Right cardiac atrium (tissue), 5 donors: ENCODE data around the gene SLC25A11. TPM values are rescaled to one million over a fixed set of nuclear protein-coding genes. Genes with fewer than 3 reads are reported as not detected.

Experiments
- ATAC-seq, 2 donors: fragments of 200-7000 bp; cut with Tn5 transposase; one replicate each; pipeline versions ENCODE4 v1.8.0 to v1.9.1; 2020; ENCODE audit warnings: moderate library complexity in 2 of 2, mild to moderate bottlenecking in 1 of 2
- DNase-seq, 3 donors: peaks; one replicate each; pipeline ENCODE4 v3.0.0-alpha.2; 2020
- H3K27ac ChIP-seq: one replicate; pipeline ENCODE4 v1.5.1; 2013; ENCODE audit warnings: mild to moderate bottlenecking, low read length, control low read depth, moderate library complexity
- H3K27me3 ChIP-seq: one replicate; pipeline ENCODE4 v1.6.1; 2013; ENCODE audit not compliant: control insufficient read depth, insufficient read depth
- H3K4me1 ChIP-seq: one replicate; pipeline ENCODE4 v1.6.1; 2013; ENCODE audit warnings: low read length; ENCODE audit not compliant: control insufficient read depth, insufficient read depth
- H3K4me3 ChIP-seq: one replicate; pipeline ENCODE4 v1.5.1; 2013; ENCODE audit warnings: low read length, control low read depth
- H3K9me3 ChIP-seq: one replicate; pipeline ENCODE4 v1.6.1; 2013; ENCODE audit warnings: low read length; ENCODE audit not compliant: control insufficient read depth
- WGBS: extraction: QIAGEN DNeasy Blood & Tissue Kit; methylation state at CpG from one replicate; pipeline ENCODE4 v1.1.7; 2013; 5-methylcytosine and 5-hydroxymethylcytosine counted together
- intact Hi-C, 4 donors: fragments of 100-400 bp; cut with DNase I; formaldehyde crosslinking; loops; one replicate each; pipeline versions ENCODE4 v1.11.0 to v1.14.0; 2022 to 2023
- long read RNA-seq, 4 donors: library from polyadenylated mRNA; unstranded; transcript quantifications; one replicate each; pipeline ENCODE4 v2.0.0, GENCODE V29; 2020 to 2021
- polyA plus RNA-seq: library from polyadenylated mRNA; stranded (reverse); fragments of 200-250 nt; gene quantifications from one replicate; pipeline ENCODE4 v1.2.3, GENCODE V29; 2013
- total RNA-seq, 4 donors: library from RNA; stranded (reverse); fragmentation: NEBNext Ultra II Directional; extraction: Animal tissue kit (Norgen Biotek cat#: 25700); gene quantifications; one replicate each; pipeline ENCODE4 v1.2.1, GENCODE V29; 2021
- donor health status: healthy with polysubstance abuse.
- donor health status: DM: no; HTN: yes; CAD: no.
- donor health status: DM: no; HTN: no; CAD: no.
- donor health status: DM: no; HTN: yes; CAD: no; lungs with severe emphysema.
- donor health status: DM: yes; HTN: yes; CAD: no.

The SLC25A11 gene
- total RNA-seq = 100 to 1,000 TPM; 162 to 230 (median 202) TPM
- 200 TPM for polyA plus RNA-seq
- long read RNA-seq, donor 1, transcript SLC25A11-202 (7 exons, 952 nt) = minor isoform, 8 of 812 reads
- long read RNA-seq, donor 1, transcript SLC25A11-201 (8 exons, 1,897 nt) = major isoform, 762 of 812 reads
- long read RNA-seq, donor 1, transcript SLC25A11-204 (6 exons, 2,176 nt) = minor isoform, 10 of 812 reads
- long read RNA-seq, donor 1, partial matches to known transcripts = 10 of 812 reads
- long read RNA-seq, donor 1, other reads (novel, unspliced or antisense) = 22 of 812 reads
- long read RNA-seq, donor 2, transcript SLC25A11-201 (8 exons, 1,897 nt) = major isoform, 352 of 424 reads
- long read RNA-seq, donor 2, partial matches to known transcripts = 4 of 424 reads
- long read RNA-seq, donor 2, other reads (novel, unspliced or antisense) = 66 of 424 reads
- long read RNA-seq, donor 3, transcript SLC25A11-201 (8 exons, 1,897 nt) = major isoform, 1,404 of 1,457 reads
- long read RNA-seq, donor 3, transcript SLC25A11-202 (7 exons, 952 nt) = minor isoform, 9 of 1,457 reads
- long read RNA-seq, donor 3, partial matches to known transcripts = 5 of 1,457 reads
- long read RNA-seq, donor 3, other reads (novel, unspliced or antisense) = 37 of 1,457 reads
- long read RNA-seq, donor 4, transcript SLC25A11-201 (8 exons, 1,897 nt) = major isoform, 326 of 380 reads
- long read RNA-seq, donor 4, partial matches to known transcripts = 6 of 380 reads
- long read RNA-seq, donor 4, other reads (novel, unspliced or antisense) = 47 of 380 reads

GRCh38 chr17:4939796-4940554 is at the start of gene SLC25A11, which contains the start of gene RNF167:
SLC25A11 (minus strand) TSS chr17:4940046; CDS start chr17:4939910, 136 bp downstream.
RNF167 (plus strand) TSS chr17:4940268; CDS start chr17:4940910, 642 bp downstream.
- DNase-seq (peak; percentile 96 to 97 (median 97)), ATAC-seq (peak; percentile 92 to 94)
- H3K9me3 ChIP-seq = no peaks in the 10 kb centered on the region
- H3K4me1 ChIP-seq = peaks cover 7% of the 10 kb centered on the region
- no peaks in the 10 kb centered on the region for H3K27me3 ChIP-seq
- WGBS = under 1% methylated on average over 72 of the region's 72 CpGs
- intact Hi-C loops = loop anchor here in 2 of 4 donors (5.0 to 10.0 kb wide), 2 partner anchors 33 to 45 kb away; partner anchors contain the start of gene CAMTA2 (in 1 of the 2)
- H3K4me3 ChIP-seq = peak within 1 kb of the TSS; percentile 84
- H3K27ac ChIP-seq = peak within 1 kb of the TSS; percentile 98

- H3K4me3 ChIP-seq = peak overlapping the region; percentile 81
- no peaks in the 10 kb centered on the region for H3K9me3 ChIP-seq
- H3K4me1 ChIP-seq = peaks cover 2% of the 10 kb centered on the region
- intact Hi-C loops = loop anchor here (5.0 to 10.0 kb wide), 4 partner anchors 53 to 81 kb away; partner anchors contain the start of gene GP1BA (in 1 of the 4)
- peak; percentile 9 to 23 for ATAC-seq
- H3K27ac ChIP-seq = peak overlapping the region; percentile 85
- peak; percentile 67 to 79 (median 71) for DNase-seq
- under 1% methylated on average over 30 of the region's 30 CpGs for WGBS
- no peaks in the 10 kb centered on the region for H3K27me3 ChIP-seq
These were observed 48.1 kb upstream of the SLC25A11 start for GRCh38 chr17:4987767-4988567.

GRCh38 chr17:4986951-4987766 is 47.3 kb upstream of the SLC25A11 start, which contains the start of gene CAMTA2:
CAMTA2 (minus strand) TSS chr17:4987675; CDS start chr17:4986222, 1,453 bp downstream.
- no peaks in the 10 kb centered on the region for H3K9me3 ChIP-seq
- ATAC-seq (peak; percentile 96), DNase-seq (peak; percentile 94 to 98 (median 97))
- H3K27ac ChIP-seq = peak within 1 kb of the TSS; percentile 85
- no peaks in the 10 kb centered on the region for H3K27me3 ChIP-seq
- intact Hi-C loops = loop anchor here (5.0 to 10.0 kb wide), 4 partner anchors 52 to 80 kb away; partner anchors contain the start of gene GP1BA (in 1 of the 4)
- peaks cover 2% of the 10 kb centered on the region for H3K4me1 ChIP-seq
- WGBS = under 1% methylated on average over 78 of the region's 78 CpGs
- peak within 1 kb of the TSS; percentile 81 for H3K4me3 ChIP-seq

GRCh38 chr17:4986403-4986802 is 46.6 kb upstream of the SLC25A11 start:
- Histone ChIP-seq H3K4me1 (peaks cover 2% of the 10 kb centered on the region), H3K27me3 (no peaks in the 10 kb centered on the region), H3K9me3 (no peaks in the 10 kb centered on the region), H3K4me3 (peak overlapping the region; percentile 81), H3K27ac (peak overlapping the region; percentile 85)
- 37% methylated on average over 5 of the region's 5 CpGs for WGBS
- intact Hi-C loops = loop anchor here (5.0 to 10.0 kb wide), 4 partner anchors 52 to 79 kb away; partner anchors contain the start of gene GP1BA (in 1 of the 4)
- ATAC-seq (peak; percentile 2 to 41), DNase-seq (peak in 2 of 3 donors; percentile 53 to 54)

GRCh38 chr17:4982305-4982704 is 42.5 kb upstream of the SLC25A11 start:
- H3K4me1 ChIP-seq = no peaks in the 10 kb centered on the region
- ATAC-seq = no peak
- WGBS = 65% methylated on average over 5 of the region's 5 CpGs

GRCh38 chr17:4980644-4981216 is 40.9 kb upstream of the SLC25A11 start:
- Histone ChIP-seq H3K27ac (no peak overlapping the region), H3K4me3 (no peak overlapping the region), H3K4me1 (no peaks in the 10 kb centered on the region), H3K9me3 (no peaks in the 10 kb centered on the region), H3K27me3 (no peaks in the 10 kb centered on the region)
- intact Hi-C loops = loop anchor here in 3 of 4 donors (10.0 kb wide), 2 partner anchors 46 to 84 kb away; partner anchors contain the start of gene GP1BA (in 1 of the 3)
- 40% methylated on average over 6 of the region's 6 CpGs for WGBS
- ATAC-seq (peak; percentile 27 to 34), DNase-seq (peak in 1 of 3 donors; percentile 26)

More at GRCh38 chr17:4982305-4982704, 42.5 kb upstream of the SLC25A11 start:
- DNase-seq = no peak
- Histone ChIP-seq H3K4me3 (no peak overlapping the region), H3K27ac (no peak overlapping the region), H3K9me3 (no peaks in the 10 kb centered on the region), H3K27me3 (no peaks in the 10 kb centered on the region)
- intact Hi-C loops = loop anchor here in 3 of 4 donors (10.0 kb wide), 2 partner anchors 48 to 82 kb away; partner anchors contain the start of gene GP1BA (in 1 of the 3)

GRCh38 chr17:4978726-4979125 is 38.9 kb upstream of the SLC25A11 start:
- no peak overlapping the region for H3K27ac ChIP-seq
- intact Hi-C loops = loop anchor here in 1 of 4 donors (10.0 kb wide), 1 partner anchor 76 kb away; no protein-coding TSS in a partner anchor
- no peak for DNase-seq
- ATAC-seq = no peak
- H3K4me3 ChIP-seq = no peak overlapping the region
- H3K27me3 ChIP-seq = no peaks in the 10 kb centered on the region
- peaks cover 6% of the 10 kb centered on the region for H3K4me1 ChIP-seq
- H3K9me3 ChIP-seq = no peaks in the 10 kb centered on the region

GRCh38 chr17:4974115-4974670 is 34.3 kb upstream of the SLC25A11 start:
- intact Hi-C loops = loop anchor here in 1 of 4 donors (10.0 kb wide), 1 partner anchor 81 kb away; no protein-coding TSS in a partner anchor
- WGBS = 80% methylated on average over 9 of the region's 9 CpGs
- H3K27me3 ChIP-seq = no peaks in the 10 kb centered on the region
- ATAC-seq (peak; percentile 56 to 57), DNase-seq (no peak)
- H3K4me3 ChIP-seq = no peak overlapping the region
- H3K27ac ChIP-seq = peak overlapping the region; percentile 73
- peaks cover 8% of the 10 kb centered on the region for H3K4me1 ChIP-seq
- no peaks in the 10 kb centered on the region for H3K9me3 ChIP-seq
